K562 (cell line): ENCODE measurements around the gene SPHK1. TPM values are rescaled to one million over a fixed set of nuclear protein-coding genes. Genes with fewer than 3 reads are reported as not detected.

Experiments
- ATF6 ChIP-seq: sonication (generic); formaldehyde crosslinking; IDR thresholded peaks from 2 replicates; pipeline ENCODE4 v1.4.0; 2020; ENCODE audit warnings: mild to moderate bottlenecking, missing genetic modification reagents
- BCOR ChIP-seq: fragments of 450-650 bp; IDR thresholded peaks from 2 replicates; pipeline ENCODE4 v1.6.1; 2016
- DMBX1 ChIP-seq: fragments of 250-450 bp; sonication (Bioruptor Pico); IDR thresholded peaks from 2 replicates; pipeline ENCODE4 v1.8.0; 2022; ENCODE audit warnings: inconsistent platforms, mild to moderate bottlenecking, moderate library complexity, borderline replicate concordance
- EGR1 ChIP-seq: fragments of 450-650 bp; conservative IDR thresholded peaks from 2 replicates; pipeline ENCODE4 v1.6.1; 2017; ENCODE audit warnings: mild to moderate bottlenecking
- FOXJ2 ChIP-seq: fragments of 200-800 bp; sonication (Bioruptor generic); IDR thresholded peaks from 2 replicates; pipeline ENCODE4 v1.6.1; 2016; ENCODE audit warnings: missing genetic modification characterization, missing compliant biosample characterization
- GTF2E2 ChIP-seq: fragments of 200-800 bp; sonication (Bioruptor generic); IDR thresholded peaks from 2 replicates; pipeline ENCODE4 v1.6.1; 2016; ENCODE audit warnings: missing genetic modification characterization, missing compliant biosample characterization
- HMG20B ChIP-seq: fragments of 250-450 bp; sonication (Bioruptor Pico); IDR thresholded peaks from 2 replicates; pipeline ENCODE4 v1.5.0; 2021; ENCODE audit warnings: mild to moderate bottlenecking
- RREB1 ChIP-seq: fragments of 250-450 bp; sonication (Bioruptor Pico); IDR thresholded peaks from 2 replicates; pipeline ENCODE4 v1.4.0; 2020
- THRA ChIP-seq: fragments of 450-650 bp; IDR thresholded peaks from 2 replicates; pipeline ENCODE4 v1.6.1; 2017; ENCODE audit warnings: mild to moderate bottlenecking, moderate library complexity
- YY1 ChIP-seq, 3 experiments: IDR thresholded peaks; 2 replicates each; pipeline ENCODE4 v1.6.1; 2011; ENCODE audit warnings: low read length in 2 of 3, mild to moderate bottlenecking in 2 of 3, moderate library complexity in 2 of 3, borderline replicate concordance in 1 of 3, control low read depth in 1 of 3, low read depth in 1 of 3; ENCODE audit not compliant: insufficient read depth in 3 of 3, insufficient replicate concordance in 2 of 3, control insufficient read depth in 1 of 3, insufficient read length in 1 of 3; ENCODE audit errors: extremely low read depth in 1 of 3
- ZKSCAN3 ChIP-seq: fragments of 250-450 bp; sonication (Bioruptor Pico); IDR thresholded peaks from 2 replicates; pipeline ENCODE4 v1.4.0; 2020
- ZNF165 ChIP-seq: fragments of 250-450 bp; sonication (Bioruptor Pico); IDR thresholded peaks from 2 replicates; pipeline ENCODE4 v1.4.0; 2020; ENCODE audit warnings: borderline replicate concordance
- ZNF224 ChIP-seq: sonication (generic); formaldehyde crosslinking; IDR thresholded peaks from 2 replicates; pipeline ENCODE4 v1.8.0; 2022; ENCODE audit warnings: mild to moderate bottlenecking, missing genetic modification reagents
- ZNF583 ChIP-seq: fragments of 250-450 bp; sonication (Bioruptor Pico); IDR thresholded peaks from 2 replicates; pipeline ENCODE4 v1.4.0; 2020
- polyA plus RNA-seq, 8 experiments: library from polyadenylated mRNA; depleted of rRNA in 4 of 8; stranded (reverse) in 5 of 8; unstranded in 3 of 8; fragments of >200 nt; fragmentation: Nextera tagmentation in 2 of 8; fragmentation: Illumina TruSeq in 1 of 8; extraction: Ambion mirVana in 2 of 8; extraction: Trizol in 1 of 8; gene quantifications; 2 replicates each; pipeline versions ENCODE4 v1.2.1 to v1.2.3, GENCODE V29; 2011 to 2014; ENCODE audit warnings: inconsistent platforms in 1 of 8, missing spikeins in 1 of 8
- total RNA-seq, 7 experiments: library from RNA; depleted of rRNA in 6 of 7; stranded (reverse); fragments of >200 nt in 6 of 7; fragmentation: Illumina TruSeq in 2 of 7; extraction: Trizol in 2 of 7; gene quantifications; 2 replicates each; pipeline versions ENCODE4 v1.2.1 to v1.2.3, GENCODE V29; 2011 to 2021; ENCODE audit warnings: low replicate concordance in 1 of 7
- TF ChIP-seq, protein P1 (sequence below): IDR thresholded peaks from 2 replicates; pipeline ENCODE4 v1.6.1; 2016; ENCODE audit warnings: missing genetic modification characterization, missing compliant biosample characterization

Gene SPHK1
- total and polyA plus RNA-seq, 9 of the 15 experiments (the other 6 are each of a cell fraction or from before 2014, with no cell fraction given), result 0.21 to 60.3 (median 14.5) TPM

GRCh38 chr17:76353599-76354316 is 30.7 kb upstream of the SPHK1 start, which contains the start of gene PRPSAP1 (continued):
- TF ChIP-seq ZKSCAN3 (CRISPR knock-in tag) (no peak), FOXJ2 (tag) (no peak), ATF6 (peak; percentile 19; the same call in 1 of the 2 replicates), ZNF224 (no peak), RREB1 (CRISPR knock-in tag) (no peak; the same call in 1 of the 2 replicates), DMBX1 (CRISPR knock-in tag) (peak; percentile 84; the same call in 1 of the 2 replicates), ZNF583 (CRISPR knock-in tag) (peak; percentile 86), HMG20B (CRISPR knock-in tag) (no peak), ZNF165 (CRISPR knock-in tag) (no peak), THRA (no peak), GTF2E2 (tag) (0 out of 2 replicates have a peak, but pooled peaks have one; percentile 75), YY1 (IDR thresholded peaks at IDR 0.05; ENCODE audit: borderline replicate concordance in 1 of 3, control insufficient read depth in 1 of 3, extremely low read depth in 1 of 3, insufficient read depth in 3 of 3, insufficient read length in 1 of 3, insufficient replicate concordance in 2 of 3, low read depth in 1 of 3, low read length in 2 of 3) (peak; percentile 97 to 99 (median 99)), BCOR (no peak; the same call in 1 of the 2 replicates), EGR1 (peak; percentile 59)
- TF ChIP-seq, protein P1, sequence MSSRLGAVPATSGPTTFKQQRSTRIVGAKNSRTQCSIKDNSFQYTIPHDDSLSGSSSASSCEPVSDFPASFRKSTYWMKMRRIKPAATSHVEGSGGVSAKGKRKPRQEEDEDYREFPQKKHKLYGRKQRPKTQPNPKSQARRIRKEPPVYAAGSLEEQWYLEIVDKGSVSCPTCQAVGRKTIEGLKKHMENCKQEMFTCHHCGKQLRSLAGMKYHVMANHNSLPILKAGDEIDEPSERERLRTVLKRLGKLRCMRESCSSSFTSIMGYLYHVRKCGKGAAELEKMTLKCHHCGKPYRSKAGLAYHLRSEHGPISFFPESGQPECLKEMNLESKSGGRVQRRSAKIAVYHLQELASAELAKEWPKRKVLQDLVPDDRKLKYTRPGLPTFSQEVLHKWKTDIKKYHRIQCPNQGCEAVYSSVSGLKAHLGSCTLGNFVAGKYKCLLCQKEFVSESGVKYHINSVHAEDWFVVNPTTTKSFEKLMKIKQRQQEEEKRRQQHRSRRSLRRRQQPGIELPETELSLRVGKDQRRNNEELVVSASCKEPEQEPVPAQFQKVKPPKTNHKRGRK (tag), result no peak
